GM08714 (cell line): Measurements from ENCODE around the gene TBC1D9B.

ENCODE experiments used
- H3K4me3 ChIP-seq: fragments of 200-500 bp; sonication (Bioruptor generic); 2 replicates; pipeline ENCODE4 v1.5.1; 2014; ENCODE audit warnings: mild to moderate bottlenecking, low read length, inconsistent platforms
- ZNF274 ChIP-seq: IDR thresholded peaks from 2 replicates; pipeline ENCODE4 v1.6.1; 2012; ENCODE audit warnings: mild to moderate bottlenecking, low read depth, low read length

TBC1D9B gene

DNA sequence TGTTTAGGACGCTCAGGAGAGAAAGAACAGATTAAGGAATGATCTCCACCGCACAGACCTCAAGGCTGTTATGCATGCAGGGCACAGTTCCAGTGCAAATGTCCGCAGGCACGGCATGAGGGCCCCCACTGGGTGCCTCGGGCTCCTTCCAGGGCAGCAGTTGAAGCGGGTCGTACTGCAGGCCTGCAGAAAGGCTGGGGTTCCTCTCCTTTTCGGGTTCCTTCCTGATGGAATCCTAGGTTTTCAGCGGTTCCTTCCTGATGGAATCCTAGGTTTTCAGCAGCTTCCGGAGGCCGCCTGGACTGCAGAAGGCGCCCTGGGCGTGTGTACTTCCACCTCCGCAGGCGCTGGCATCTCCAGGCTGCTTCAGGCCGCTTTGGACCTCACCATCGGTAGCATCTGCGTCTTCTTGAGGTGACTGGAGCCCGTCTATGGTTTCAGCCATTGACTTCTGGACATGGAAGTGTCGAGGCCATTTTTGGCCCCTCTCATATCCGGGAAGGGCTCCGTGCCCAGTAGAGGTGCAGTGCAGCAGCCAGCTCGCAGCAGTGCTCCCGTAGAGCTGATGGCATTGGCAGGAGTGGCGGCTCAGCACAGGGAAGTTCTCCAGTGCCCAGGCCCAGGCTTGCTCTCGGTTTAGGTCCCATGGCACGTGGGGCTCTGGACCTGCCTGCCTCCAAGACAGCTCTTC lies 95.4 kb downstream of the TBC1D9B start:
- TF ChIP-seq ZNF274: no peak
- H3K4me3 ChIP-seq: no peak overlapping the region
